HG02759 (cell line): ENCODE results near the gene SARDH.

Source experiments
- ATAC-seq: cut with Tn5 transposase; IDR thresholded peaks from one replicate; pipeline ENCODE4 v1.9.1; 2021; ENCODE audit warnings: mild to moderate bottlenecking, moderate library complexity; ENCODE audit not compliant: unreplicated experiment

The SARDH gene

GRCh38 chr9:133703591-133704399 lies 34.4 kb downstream of the SARDH start:
- ATAC-seq = no peak

DNA sequence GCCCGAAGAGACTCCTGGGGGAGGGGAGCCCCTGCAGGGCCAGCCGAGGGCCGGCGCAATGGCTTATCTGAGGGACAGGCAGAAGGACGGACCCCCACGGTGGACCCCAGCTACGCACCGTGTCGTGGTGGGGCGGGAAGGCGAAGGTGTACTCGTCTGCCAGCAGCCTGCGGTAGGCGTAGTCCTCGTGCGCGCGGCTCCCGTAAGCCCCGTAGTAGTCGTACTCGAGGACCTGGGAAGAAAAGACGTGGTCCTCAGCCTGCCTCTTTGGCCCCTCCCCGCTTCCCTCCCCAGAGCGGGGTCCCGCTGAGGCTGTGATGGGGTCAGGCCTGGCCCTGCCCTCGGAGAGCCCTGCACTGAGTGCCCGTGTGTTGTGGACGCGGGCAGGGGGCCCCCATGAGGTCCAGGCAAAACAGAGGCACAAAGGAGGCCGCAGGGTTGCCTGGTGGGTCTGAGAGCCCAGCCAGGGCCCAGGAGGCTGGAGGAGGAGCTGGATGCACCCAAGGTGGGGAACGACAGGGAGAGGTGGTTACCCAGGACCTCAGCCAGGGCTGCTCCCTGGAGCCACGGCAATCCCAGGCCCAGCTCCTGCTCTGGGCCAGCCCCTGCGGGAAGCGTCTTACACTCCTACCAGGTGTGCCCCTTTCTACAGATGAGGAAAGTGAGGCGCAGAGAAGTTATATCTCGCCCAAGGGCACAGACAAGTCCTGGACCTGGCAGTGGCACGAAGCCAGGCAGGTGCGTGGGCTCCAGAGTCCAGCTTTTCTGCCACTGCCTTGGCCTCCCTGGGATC lies 35.2 kb downstream of the SARDH start:
- no peak for ATAC-seq

GRCh38 chr9:133701981-133702797 lies 36.0 kb downstream of the SARDH start:
- no peak for ATAC-seq

GRCh38 chr9:133701321-133701980 lies 36.7 kb downstream of the SARDH start:
- no peak for ATAC-seq

GRCh38 chr9:133700819-133701320 lies 37.3 kb downstream of the SARDH start:
- no peak for ATAC-seq

DNA sequence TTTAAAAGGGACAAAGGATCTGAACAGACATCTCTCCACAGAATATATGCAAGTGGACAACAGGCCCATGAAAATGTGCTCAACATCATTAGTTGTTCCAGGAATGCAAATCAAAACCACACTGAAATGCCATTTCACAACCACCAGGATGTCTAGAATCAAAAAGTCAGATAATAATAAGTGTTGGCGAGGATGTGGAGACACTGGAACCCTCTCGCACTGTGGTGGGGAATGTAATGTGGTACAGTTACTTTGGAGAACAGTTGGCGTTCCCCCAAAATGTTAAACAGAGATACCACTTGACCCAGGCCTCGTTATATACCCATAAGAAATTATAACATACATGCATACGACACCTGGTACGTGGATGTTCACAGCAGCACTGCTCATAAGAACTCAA lies 38.6 kb downstream of the SARDH start:
- ATAC-seq = no peak

- ATAC-seq = no peak
Observed at GRCh38 chr9:133696071-133696472, 42.1 kb downstream of the SARDH start.

DNA sequence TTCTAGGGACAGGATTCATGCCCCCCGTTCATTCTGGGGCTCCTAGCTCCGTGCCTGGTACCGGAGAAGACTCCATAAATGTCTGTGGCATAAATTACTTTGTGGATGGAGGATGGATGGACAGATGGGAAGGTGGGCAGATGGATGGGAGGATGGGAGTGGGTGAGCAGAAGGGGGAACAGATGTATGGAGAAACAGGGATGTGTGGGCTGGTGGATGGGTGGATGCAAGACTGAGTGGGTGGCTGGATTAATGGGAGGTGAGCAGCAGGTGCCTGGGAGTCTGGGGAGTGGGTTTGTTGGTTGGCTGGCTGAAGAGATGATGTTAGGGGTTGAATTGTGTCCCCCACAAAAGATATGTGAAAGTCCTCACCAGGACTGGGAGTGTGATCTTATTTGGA lies 43.5 kb downstream of the SARDH start:
- ATAC-seq = no peak

GRCh38 chr9:133693703-133694529 lies 44.2 kb downstream of the SARDH start:
- no peak for ATAC-seq

- ATAC-seq = no peak
Observed at GRCh38 chr9:133693116-133693515, 45.0 kb downstream of the SARDH start.

GRCh38 chr9:133692364-133692985 lies 45.7 kb downstream of the SARDH start:
- ATAC-seq = no peak

- no peak for ATAC-seq
Observed at GRCh38 chr9:133691626-133692363, 46.4 kb downstream of the SARDH start.

DNA sequence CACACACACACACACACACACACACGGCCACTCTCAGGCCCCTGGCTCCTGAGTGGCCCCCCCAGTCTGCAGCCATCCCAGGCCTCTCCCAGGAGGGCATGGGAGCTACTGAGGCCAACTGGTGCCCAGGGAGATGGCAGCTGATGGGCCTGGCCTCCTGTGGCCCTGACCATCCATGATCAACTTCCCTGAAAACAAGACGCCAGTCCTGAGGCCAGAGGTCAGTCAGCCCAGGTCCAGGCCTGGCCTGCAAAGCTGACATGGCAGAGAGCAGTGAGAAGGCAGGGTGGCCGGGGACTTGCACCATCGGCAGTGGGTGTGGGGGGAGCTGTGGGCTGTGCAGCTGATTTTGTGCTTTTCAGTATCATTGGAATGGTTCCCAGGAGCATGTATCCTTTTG lies 47.0 kb downstream of the SARDH start:
- ATAC-seq = no peak

GRCh38 chr9:133690081-133690561 lies 48.0 kb downstream of the SARDH start:
- ATAC-seq = no peak

GRCh38 chr9:133689151-133689763 lies 48.9 kb downstream of the SARDH start:
- ATAC-seq = no peak

DNA sequence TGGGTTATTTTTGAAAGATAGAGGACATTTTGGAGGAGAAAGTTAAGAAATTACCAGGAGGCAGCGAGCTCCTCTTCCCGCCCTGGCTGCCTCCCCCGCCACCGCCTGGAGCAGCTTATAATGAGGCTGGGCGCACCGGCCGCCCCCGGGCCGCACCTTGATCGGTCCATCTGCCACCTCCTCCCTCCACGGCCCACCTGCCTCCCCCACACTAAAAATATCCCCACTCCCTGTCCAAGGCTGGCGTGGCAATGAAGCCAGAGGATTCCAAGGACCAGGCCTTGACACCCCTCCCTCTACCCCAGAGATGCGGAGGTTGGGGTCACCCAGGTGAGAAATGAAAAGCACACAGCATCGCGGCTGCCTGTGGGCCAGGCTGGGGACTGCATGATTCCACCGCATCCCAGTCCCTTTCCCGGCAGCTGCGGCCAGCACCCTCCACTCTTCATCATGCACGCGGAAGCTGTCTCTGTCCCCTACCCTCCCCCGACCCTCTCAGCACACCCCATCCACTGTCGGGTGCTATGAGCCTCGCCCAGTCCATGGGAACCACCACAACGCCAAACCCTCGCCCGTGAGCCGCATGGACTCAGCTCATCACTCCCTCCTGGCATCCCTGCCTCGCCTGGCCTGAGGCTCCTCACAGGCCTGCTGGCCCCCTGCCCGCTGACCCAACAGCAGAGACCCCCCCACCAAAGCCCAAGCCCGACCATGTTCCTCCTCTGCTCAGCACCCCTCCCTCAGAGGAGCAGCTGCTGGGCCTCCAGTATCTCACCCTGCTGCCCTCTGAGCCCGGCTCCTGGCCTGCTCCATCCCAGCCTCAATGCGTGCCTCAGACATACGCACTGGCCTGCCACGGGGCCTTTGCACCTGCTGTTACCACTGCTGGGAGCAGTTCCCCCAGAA lies 50.0 kb downstream of the SARDH start:
- ATAC-seq = no peak
